Measurements from ENCODE around the gene AOPEP.

GRCh38 chr9:94933511-94933828 is 207.0 kb downstream of the AOPEP start:
- TF ChIP-seq CTCF (conservative IDR thresholded peaks at IDR 0.05) (no peak), ZFX (IDR thresholded peaks at IDR 0.05) (no peak)
